ENCODE measurements around the gene LSAMP. TPM values are rescaled to one million over a fixed set of nuclear protein-coding genes. Genes with fewer than 3 reads are reported as not detected.
A peak's percentile ranks its signal among the peaks of the same experiment; 100 is the strongest.

The LSAMP gene
- total RNA-seq, 1 donor from 2014 or later, result 30.1 TPM

DNA sequence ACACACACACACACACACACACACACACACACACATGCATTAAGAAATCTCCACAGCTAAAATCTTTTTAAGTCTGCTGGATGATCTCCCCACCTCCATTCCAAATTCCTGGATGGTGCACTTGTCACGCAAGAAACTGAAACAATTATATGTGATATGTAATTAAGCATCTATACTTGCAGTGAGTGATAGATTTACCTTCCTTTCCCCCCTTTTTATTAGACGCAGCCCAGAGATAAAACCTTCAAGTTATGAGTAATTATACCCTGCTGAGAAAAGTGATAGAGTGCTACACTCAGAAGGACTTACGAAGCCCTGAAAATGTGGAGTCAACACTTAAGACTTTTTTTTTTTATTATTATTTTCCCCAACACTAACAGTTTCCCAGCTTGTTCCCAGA, 255.2 kb downstream of the LSAMP start:
- no peak for DNase-seq (ENCODE audit: low spot score in 2 of 2, unreplicated experiment in 2 of 2)
- H3K4me1 Mint-ChIP-seq, result peaks cover 31% of the 10 kb centered on the region
- TF ChIP-seq, protein P1, sequence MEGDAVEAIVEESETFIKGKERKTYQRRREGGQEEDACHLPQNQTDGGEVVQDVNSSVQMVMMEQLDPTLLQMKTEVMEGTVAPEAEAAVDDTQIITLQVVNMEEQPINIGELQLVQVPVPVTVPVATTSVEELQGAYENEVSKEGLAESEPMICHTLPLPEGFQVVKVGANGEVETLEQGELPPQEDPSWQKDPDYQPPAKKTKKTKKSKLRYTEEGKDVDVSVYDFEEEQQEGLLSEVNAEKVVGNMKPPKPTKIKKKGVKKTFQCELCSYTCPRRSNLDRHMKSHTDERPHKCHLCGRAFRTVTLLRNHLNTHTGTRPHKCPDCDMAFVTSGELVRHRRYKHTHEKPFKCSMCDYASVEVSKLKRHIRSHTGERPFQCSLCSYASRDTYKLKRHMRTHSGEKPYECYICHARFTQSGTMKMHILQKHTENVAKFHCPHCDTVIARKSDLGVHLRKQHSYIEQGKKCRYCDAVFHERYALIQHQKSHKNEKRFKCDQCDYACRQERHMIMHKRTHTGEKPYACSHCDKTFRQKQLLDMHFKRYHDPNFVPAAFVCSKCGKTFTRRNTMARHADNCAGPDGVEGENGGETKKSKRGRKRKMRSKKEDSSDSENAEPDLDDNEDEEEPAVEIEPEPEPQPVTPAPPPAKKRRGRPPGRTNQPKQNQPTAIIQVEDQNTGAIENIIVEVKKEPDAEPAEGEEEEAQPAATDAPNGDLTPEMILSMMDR (IDR thresholded peaks at IDR 0.05; ENCODE audit: unreplicated experiment), result no peak
- no peaks in the 10 kb centered on the region for H3K36me3 Mint-ChIP-seq
- no peaks in the 10 kb centered on the region for H3K9me3 Mint-ChIP-seq
- no peaks in the 10 kb centered on the region for H3K27me3 Mint-ChIP-seq (ENCODE audit: low read depth)
- no peak overlapping the region for H3K27ac Mint-ChIP-seq
- H3K4me3 Mint-ChIP-seq, result no peak overlapping the region

DNA sequence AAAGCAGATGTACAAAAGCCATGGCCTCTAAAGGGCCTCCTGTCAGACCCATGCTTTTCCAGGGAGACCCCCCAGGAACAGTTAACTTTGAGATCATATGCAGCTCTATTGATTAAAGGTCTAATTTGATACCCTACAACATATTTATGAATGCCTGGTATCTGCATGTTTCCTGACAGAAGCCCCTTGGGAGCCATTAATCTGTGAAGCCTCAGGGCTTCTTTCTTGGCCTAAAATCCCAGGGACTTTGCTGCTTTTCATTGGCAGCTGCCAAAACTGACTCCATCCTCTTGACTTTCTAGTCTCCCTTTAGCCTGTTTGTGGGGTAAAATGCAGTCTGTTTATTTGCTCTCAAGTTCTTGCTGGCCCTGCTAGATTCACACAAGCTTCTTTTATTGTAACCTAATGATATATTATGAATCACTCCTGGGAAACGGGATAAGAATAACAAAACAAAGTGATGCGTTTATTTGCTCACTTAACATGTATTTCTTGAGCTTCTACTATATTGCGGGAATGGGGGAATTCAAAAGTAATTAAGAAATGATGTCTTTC, 257.0 kb downstream of the LSAMP start:
- TF ChIP-seq, protein P1 (IDR thresholded peaks at IDR 0.05; ENCODE audit: unreplicated experiment), result no peak
- no peak for DNase-seq (ENCODE audit: low spot score in 2 of 2, unreplicated experiment in 2 of 2)
- Mint-ChIP-seq H3K27me3 (ENCODE audit: low read depth) (no peaks in the 10 kb centered on the region), H3K36me3 (no peaks in the 10 kb centered on the region), H3K4me1 (peaks cover 38% of the 10 kb centered on the region), H3K27ac (no peak overlapping the region), H3K9me3 (no peaks in the 10 kb centered on the region), H3K4me3 (no peak overlapping the region)

DNA sequence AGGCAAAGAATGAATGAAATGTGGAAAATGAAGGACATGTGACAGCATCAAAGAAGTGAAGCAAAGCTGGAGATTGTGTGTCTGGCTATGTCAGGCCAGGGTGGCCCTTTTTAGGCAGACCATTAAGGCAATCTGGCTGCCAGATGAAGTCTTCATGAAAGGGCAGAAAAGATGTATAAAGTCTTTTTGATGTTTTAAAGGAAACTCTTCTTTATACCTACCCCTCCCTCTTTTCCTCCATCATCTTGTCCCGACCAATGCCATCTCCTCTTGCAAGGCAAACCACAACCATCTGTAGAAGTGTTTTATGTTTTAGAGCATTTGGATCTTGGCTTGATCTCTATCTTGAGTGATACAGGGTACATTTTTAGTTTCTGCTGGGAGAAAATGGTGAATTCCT, 259.2 kb downstream of the LSAMP start:
- TF ChIP-seq, protein P1 (IDR thresholded peaks at IDR 0.05; ENCODE audit: unreplicated experiment), result no peak
- Mint-ChIP-seq H3K27ac (peak overlapping the region; percentile 80), H3K4me1 (peaks cover 38% of the 10 kb centered on the region), H3K36me3 (no peaks in the 10 kb centered on the region), H3K4me3 (no peak overlapping the region), H3K9me3 (no peaks in the 10 kb centered on the region), H3K27me3 (ENCODE audit: low read depth) (no peaks in the 10 kb centered on the region)
- DNase-seq (ENCODE audit: low spot score in 2 of 2, unreplicated experiment in 2 of 2), result no peak

DNA sequence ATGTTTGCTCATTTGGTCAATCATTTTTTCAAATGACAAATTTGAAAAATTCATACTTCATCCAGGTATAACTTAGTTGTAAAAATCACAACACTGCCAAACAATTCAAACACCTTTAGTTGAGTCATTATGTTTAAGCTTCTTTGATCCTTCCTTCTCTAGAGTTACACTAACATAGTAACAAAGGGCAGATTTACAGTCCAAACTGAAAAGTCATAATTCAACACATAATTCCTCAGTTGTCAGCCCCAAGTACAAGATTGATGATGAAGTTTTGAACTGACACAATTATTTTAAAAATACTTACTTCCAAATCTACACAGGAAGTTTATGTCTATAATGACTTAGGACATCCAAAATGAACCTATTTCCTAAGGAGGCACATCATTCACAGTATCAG, 264.1 kb downstream of the LSAMP start:
- DNase-seq (ENCODE audit: low spot score in 2 of 2, unreplicated experiment in 2 of 2), result no peak
- Mint-ChIP-seq H3K27me3 (ENCODE audit: low read depth) (no peaks in the 10 kb centered on the region), H3K36me3 (no peaks in the 10 kb centered on the region), H3K9me3 (no peaks in the 10 kb centered on the region), H3K4me3 (no peak overlapping the region), H3K4me1 (peaks cover 27% of the 10 kb centered on the region), H3K27ac (no peak overlapping the region)
- TF ChIP-seq, protein P1 (IDR thresholded peaks at IDR 0.05; ENCODE audit: unreplicated experiment), result no peak

DNA sequence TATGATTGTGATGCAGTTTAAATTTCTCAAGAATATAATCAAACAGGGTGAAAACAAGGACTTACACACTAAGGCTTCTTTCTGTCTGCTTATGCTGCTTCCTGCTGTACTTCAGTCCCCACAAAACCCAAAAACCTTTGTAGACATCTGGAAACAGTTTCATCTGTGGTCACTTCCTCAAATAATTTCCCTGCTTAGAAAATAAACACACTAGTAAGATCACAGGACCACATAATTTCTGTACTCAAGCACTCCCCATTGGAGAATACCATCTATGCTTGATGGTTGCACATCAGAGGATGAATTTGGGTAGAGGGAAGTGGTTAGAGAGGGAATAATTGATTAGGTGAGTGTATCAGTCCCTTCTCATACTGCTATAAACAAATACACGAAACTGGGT, 266.2 kb downstream of the LSAMP start:
- H3K4me3 Mint-ChIP-seq, result no peak overlapping the region
- peaks cover 9% of the 10 kb centered on the region for H3K4me1 Mint-ChIP-seq
- peak overlapping the region; percentile 68 for H3K27ac Mint-ChIP-seq
- no peaks in the 10 kb centered on the region for H3K9me3 Mint-ChIP-seq
- no peak for DNase-seq (ENCODE audit: low spot score in 2 of 2, unreplicated experiment in 2 of 2)
- H3K27me3 Mint-ChIP-seq (ENCODE audit: low read depth), result no peaks in the 10 kb centered on the region
- TF ChIP-seq, protein P1 (IDR thresholded peaks at IDR 0.05; ENCODE audit: unreplicated experiment), result no peak
- no peaks in the 10 kb centered on the region for H3K36me3 Mint-ChIP-seq
